NCI-H524 treated with DMSO at 0.1 percent for 48 hours (cell line): Measurements from ENCODE around the gene RNF224.

Source experiments
- DNase-seq: peaks from one replicate; lab custom pipeline; 2025; lab: John Stamatoyannopoulos, UW

RNF224 gene

GRCh38 chr9:137227054-137227852 lies at the start of gene RNF224:
Gene RNF224 (plus strand): TSS chr9:137227502. CDS start chr9:137228336, 834 bp downstream.
- DNase-seq = no peak

- no peak for DNase-seq
These were observed 48.9 kb upstream of the RNF224 start for GRCh38 chr9:137178201-137178938.

GRCh38 chr9:137178939-137179630 lies 48.2 kb upstream of the RNF224 start:
- no peak for DNase-seq

GRCh38 chr9:137179761-137180160 lies 47.5 kb upstream of the RNF224 start:
- no peak for DNase-seq

GRCh38 chr9:137180491-137180890 lies 46.8 kb upstream of the RNF224 start:
- no peak for DNase-seq

- no peak for DNase-seq
These were observed 45.6 kb upstream of the RNF224 start for GRCh38 chr9:137181680-137182079.

- no peak for DNase-seq
These were observed 44.5 kb upstream of the RNF224 start for GRCh38 chr9:137182836-137183235.

GRCh38 chr9:137183980-137184595 lies 43.2 kb upstream of the RNF224 start:
- no peak for DNase-seq

- no peak for DNase-seq
These were observed 42.2 kb upstream of the RNF224 start for GRCh38 chr9:137184881-137185660.

- no peak for DNase-seq
These were observed 41.4 kb upstream of the RNF224 start for GRCh38 chr9:137185921-137186320.

GRCh38 chr9:137186385-137186784 lies 40.9 kb upstream of the RNF224 start:
- DNase-seq = no peak

- DNase-seq = no peak
These were observed 39.9 kb upstream of the RNF224 start for GRCh38 chr9:137187386-137187785.

- DNase-seq = no peak
These were observed 39.2 kb upstream of the RNF224 start for GRCh38 chr9:137188086-137188489.

- peak; percentile 30 for DNase-seq
These were observed 38.6 kb upstream of the RNF224 start, which contains the start of the genes ANAPC2 and SSNA1 for GRCh38 chr9:137188490-137189296. Gene ANAPC2 (minus strand): TSS chr9:137188560. CDS start chr9:137188532, 28 bp downstream. Gene SSNA1 (plus strand): TSS chr9:137188676. CDS start chr9:137188727, 51 bp downstream.

- no peak for DNase-seq
These were observed 37.7 kb upstream of the RNF224 start for GRCh38 chr9:137189297-137190295.

GRCh38 chr9:137190315-137190856 lies 36.9 kb upstream of the RNF224 start:
- DNase-seq = no peak

GRCh38 chr9:137191245-137191644 lies 36.1 kb upstream of the RNF224 start:
- no peak for DNase-seq

GRCh38 chr9:137191691-137192447 lies 35.4 kb upstream of the RNF224 start:
- DNase-seq = no peak
